MM.1S (cell line): Measurements from ENCODE around the gene SDSL.

Experiments used
- DNase-seq: peaks from one replicate; pipeline ENCODE4 v3.0.0-alpha.2; 2015
- H2AFZ ChIP-seq: fragments of 300-600 bp; sonication (generic); 2 replicates; pipeline ENCODE4 v1.6.0; 2016; ENCODE audit warnings: antibody characterized with exemption, low read length
- H3F3A ChIP-seq: fragments of 300-600 bp; sonication (generic); 2 replicates; pipeline ENCODE4 v1.6.1; 2016; ENCODE audit warnings: mild to moderate bottlenecking, antibody characterized with exemption, low read length, moderate library complexity, mixed read lengths; ENCODE audit not compliant: insufficient read depth
- H3K27ac ChIP-seq: fragments of 300-600 bp; sonication (generic); 2 replicates; pipeline ENCODE4 v1.5.1; 2016; ENCODE audit warnings: mild to moderate bottlenecking, low read length
- H3K27me3 ChIP-seq: fragments of 300-600 bp; sonication (generic); replicated peaks from 2 replicates; pipeline ENCODE4 v1.6.0; 2016; ENCODE audit warnings: low read length; ENCODE audit not compliant: insufficient read depth
- H3K36me3 ChIP-seq: fragments of 300-600 bp; sonication (generic); replicated peaks from 2 replicates; pipeline ENCODE4 v1.6.1; 2016; ENCODE audit warnings: mild to moderate bottlenecking, low read length, mixed read lengths; ENCODE audit not compliant: insufficient read depth
- H3K4me1 ChIP-seq: fragments of 300-600 bp; sonication (generic); 2 replicates; pipeline ENCODE4 v1.6.1; 2016; ENCODE audit warnings: low read length, mixed read lengths
- H3K4me2 ChIP-seq: fragments of 300-600 bp; sonication (generic); 2 replicates; pipeline ENCODE4 v1.6.0; 2016; ENCODE audit warnings: low read depth, low read length
- H3K4me3 ChIP-seq: fragments of 300-600 bp; sonication (generic); 2 replicates; pipeline ENCODE4 v1.5.1; 2016; ENCODE audit warnings: low read length, mixed read lengths
- H3K79me2 ChIP-seq: fragments of 300-600 bp; sonication (generic); 2 replicates; pipeline ENCODE4 v1.6.1; 2016; ENCODE audit warnings: mixed run types, low read length, mixed read lengths
- H3K9ac ChIP-seq: fragments of 300-600 bp; sonication (generic); 2 replicates; pipeline ENCODE4 v1.6.1; 2016; ENCODE audit warnings: low read length, mixed read lengths
- H3K9me2 ChIP-seq: fragments of 300-600 bp; sonication (generic); replicated peaks from 2 replicates; pipeline ENCODE4 v1.6.1; 2016; ENCODE audit warnings: mild to moderate bottlenecking, low read length, mixed read lengths; ENCODE audit not compliant: insufficient read depth
- H3K9me3 ChIP-seq: fragments of 300-600 bp; sonication (generic); replicated peaks from 2 replicates; pipeline ENCODE4 v1.6.1; 2016; ENCODE audit warnings: mild to moderate bottlenecking, low read length, mixed read lengths; ENCODE audit not compliant: insufficient read depth
- H4K20me1 ChIP-seq: fragments of 300-600 bp; sonication (generic); 2 replicates; pipeline ENCODE4 v1.6.1; 2016; ENCODE audit warnings: mild to moderate bottlenecking, low read length, moderate library complexity, mixed read lengths; ENCODE audit not compliant: insufficient read depth
- CTCF ChIP-seq: fragments of 300-600 bp; sonication (generic); IDR thresholded peaks from 2 replicates; pipeline ENCODE4 v1.5.1; 2016; ENCODE audit warnings: antibody characterized with exemption, low read length, mixed read lengths
- EZH2 ChIP-seq: fragments of 300-600 bp; sonication (generic); optimal IDR thresholded peaks from 2 replicates; pipeline ENCODE3; 2017; ENCODE audit warnings: low read depth, mild to moderate bottlenecking, antibody characterized with exemption, low read length, mixed read lengths
- EZH2phosphoT487 ChIP-seq: fragments of 300-600 bp; sonication (generic); IDR thresholded peaks from 2 replicates; pipeline ENCODE4 v1.6.1; 2018; ENCODE audit warnings: antibody characterized with exemption, low read length

The SDSL gene, protein sequence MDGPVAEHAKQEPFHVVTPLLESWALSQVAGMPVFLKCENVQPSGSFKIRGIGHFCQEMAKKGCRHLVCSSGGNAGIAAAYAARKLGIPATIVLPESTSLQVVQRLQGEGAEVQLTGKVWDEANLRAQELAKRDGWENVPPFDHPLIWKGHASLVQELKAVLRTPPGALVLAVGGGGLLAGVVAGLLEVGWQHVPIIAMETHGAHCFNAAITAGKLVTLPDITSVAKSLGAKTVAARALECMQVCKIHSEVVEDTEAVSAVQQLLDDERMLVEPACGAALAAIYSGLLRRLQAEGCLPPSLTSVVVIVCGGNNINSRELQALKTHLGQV

DNA sequence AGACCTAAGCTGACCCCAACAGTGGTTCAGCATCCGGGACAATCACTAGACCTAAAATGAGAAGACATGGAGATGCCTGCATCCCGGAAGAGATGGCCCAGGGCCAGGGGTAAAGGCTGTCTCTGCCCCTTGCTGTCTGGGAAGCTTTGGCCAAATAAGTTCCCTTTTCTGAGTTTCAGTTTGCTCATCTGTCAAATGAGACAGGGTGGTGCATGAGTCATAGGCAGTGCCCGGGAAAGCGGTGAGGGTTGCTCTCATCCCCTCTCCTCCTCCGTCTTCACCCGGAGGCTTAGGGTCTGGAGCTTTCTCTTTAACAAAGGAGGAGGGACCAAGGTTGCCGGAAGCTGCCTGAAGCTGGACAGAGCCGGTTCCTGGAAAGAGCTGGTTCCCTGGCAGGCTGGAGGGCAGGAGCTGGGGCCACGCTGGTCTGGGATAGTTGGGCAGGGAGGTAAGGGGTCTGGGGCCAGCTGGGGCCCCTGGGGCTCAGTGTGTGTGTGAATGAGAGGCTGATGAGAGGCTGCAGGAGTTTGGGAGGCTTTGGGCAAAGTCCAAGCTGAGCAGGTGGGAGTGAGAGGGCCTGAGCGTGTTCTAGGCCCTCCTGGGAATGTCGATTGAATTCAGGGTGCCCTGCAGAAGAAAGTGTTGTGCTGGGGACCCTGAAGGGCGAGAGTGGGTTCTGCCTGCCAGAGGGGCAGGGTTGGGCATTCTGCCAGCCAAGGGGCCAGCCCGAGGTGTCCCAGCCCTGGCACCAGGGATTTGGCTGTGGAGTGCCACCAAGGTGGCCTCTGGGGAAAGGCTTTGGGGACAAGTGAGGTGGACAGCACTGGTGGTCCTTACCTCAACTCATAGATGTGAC lies at the start of gene SDSL:
TSS of gene SDSL (plus strand) at position 351 of the 856 bp plus-strand sequence. CDS start 5,603 bp downstream, outside the sequence.
- no peaks in the 10 kb centered on the region for H3K9me3 ChIP-seq

GRCh38 chr12:113373440-113373839 lies 48.7 kb upstream of the SDSL start:
- Histone ChIP-seq H3K36me3 (no peaks in the 10 kb centered on the region), H3K9ac (no peak overlapping the region), H3K9me2 (no peaks in the 10 kb centered on the region), H3K27me3 (no peaks in the 10 kb centered on the region), H3K4me1 (no peaks in the 10 kb centered on the region), H3K4me3 (no peak overlapping the region), H3F3A (no peaks in the 10 kb centered on the region), H4K20me1 (no peaks in the 10 kb centered on the region), H3K79me2 (no peaks in the 10 kb centered on the region), H3K9me3 (no peaks in the 10 kb centered on the region), H3K27ac (no peak overlapping the region), H3K4me2 (no peak overlapping the region), H2AFZ (no peak overlapping the region)
- TF ChIP-seq EZH2phosphoT487 = no peak
- TF ChIP-seq EZH2 = no peak
- no peak for TF ChIP-seq CTCF
- no peak for DNase-seq

More for the DNA sequence above, at the start of gene SDSL:
- Histone ChIP-seq H3K4me1 (no peaks in the 10 kb centered on the region), H3K36me3 (no peaks in the 10 kb centered on the region), H3K79me2 (no peaks in the 10 kb centered on the region; the same call in none of the 2 replicates), H3K4me2 (peak within 1 kb of the TSS; percentile 63), H3K27me3 (no peaks in the 10 kb centered on the region), H3K9me2 (no peaks in the 10 kb centered on the region), H3K4me3 (peak within 1 kb of the TSS; percentile 73), H3K27ac (peak within 1 kb of the TSS; percentile 80; the same call in 1 of the 2 replicates), H4K20me1 (no peaks in the 10 kb centered on the region), H2AFZ (peak within 1 kb of the TSS; percentile 72), H3F3A (peaks cover 6% of the 10 kb centered on the region; the same call in 1 of the 2 replicates), H3K9ac (peak within 1 kb of the TSS; percentile 88)
- DNase-seq = peak; percentile 64
- TF ChIP-seq EZH2 (no peak), EZH2phosphoT487 (no peak), CTCF (no peak)

DNA sequence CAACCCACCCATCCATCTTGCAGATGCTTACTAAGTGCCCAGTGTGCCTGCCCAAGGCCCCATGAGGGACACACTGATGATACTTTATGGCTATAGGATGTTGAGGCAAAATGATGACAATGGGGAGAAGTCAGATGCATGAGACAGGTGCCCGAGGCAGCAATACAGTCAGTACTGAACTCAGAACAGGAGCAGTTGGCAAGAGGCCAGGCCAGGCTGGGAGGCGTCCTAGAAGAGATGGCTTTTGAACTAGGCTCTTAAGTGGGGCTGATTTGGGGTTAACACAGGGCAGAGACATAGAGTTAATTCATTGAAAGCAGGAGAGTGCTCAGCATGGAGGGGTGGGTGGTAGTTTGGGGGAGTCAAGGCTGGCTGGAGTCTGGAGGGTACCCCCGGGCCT lies 48.2 kb upstream of the SDSL start:
- H3K4me2 ChIP-seq = no peak overlapping the region
- H2AFZ ChIP-seq = no peak overlapping the region
- DNase-seq = no peak
- no peaks in the 10 kb centered on the region for H3K9me2 ChIP-seq
- no peak overlapping the region for H3K4me3 ChIP-seq
- no peaks in the 10 kb centered on the region for H3K9me3 ChIP-seq
- H3K9ac ChIP-seq = no peak overlapping the region
- TF ChIP-seq CTCF (no peak), EZH2phosphoT487 (no peak), EZH2 (no peak)
- no peaks in the 10 kb centered on the region for H3K27me3 ChIP-seq
- no peaks in the 10 kb centered on the region for H4K20me1 ChIP-seq
- no peaks in the 10 kb centered on the region for H3K36me3 ChIP-seq
- H3F3A ChIP-seq = no peaks in the 10 kb centered on the region
- H3K27ac ChIP-seq = no peak overlapping the region
- no peaks in the 10 kb centered on the region for H3K79me2 ChIP-seq
- no peaks in the 10 kb centered on the region for H3K4me1 ChIP-seq
